Ramos (cell line): Measurements from ENCODE around the gene RAB26.

Experiments used
- in situ Hi-C: fragments of 300-500 bp; cut with MboI; formaldehyde crosslinking; loops from one replicate; pipeline ENCODE4 v1.14.3; 2022; ENCODE audit warnings: low sequenced_read_pairs; ENCODE audit not compliant: unreplicated experiment

The RAB26 gene

DNA sequence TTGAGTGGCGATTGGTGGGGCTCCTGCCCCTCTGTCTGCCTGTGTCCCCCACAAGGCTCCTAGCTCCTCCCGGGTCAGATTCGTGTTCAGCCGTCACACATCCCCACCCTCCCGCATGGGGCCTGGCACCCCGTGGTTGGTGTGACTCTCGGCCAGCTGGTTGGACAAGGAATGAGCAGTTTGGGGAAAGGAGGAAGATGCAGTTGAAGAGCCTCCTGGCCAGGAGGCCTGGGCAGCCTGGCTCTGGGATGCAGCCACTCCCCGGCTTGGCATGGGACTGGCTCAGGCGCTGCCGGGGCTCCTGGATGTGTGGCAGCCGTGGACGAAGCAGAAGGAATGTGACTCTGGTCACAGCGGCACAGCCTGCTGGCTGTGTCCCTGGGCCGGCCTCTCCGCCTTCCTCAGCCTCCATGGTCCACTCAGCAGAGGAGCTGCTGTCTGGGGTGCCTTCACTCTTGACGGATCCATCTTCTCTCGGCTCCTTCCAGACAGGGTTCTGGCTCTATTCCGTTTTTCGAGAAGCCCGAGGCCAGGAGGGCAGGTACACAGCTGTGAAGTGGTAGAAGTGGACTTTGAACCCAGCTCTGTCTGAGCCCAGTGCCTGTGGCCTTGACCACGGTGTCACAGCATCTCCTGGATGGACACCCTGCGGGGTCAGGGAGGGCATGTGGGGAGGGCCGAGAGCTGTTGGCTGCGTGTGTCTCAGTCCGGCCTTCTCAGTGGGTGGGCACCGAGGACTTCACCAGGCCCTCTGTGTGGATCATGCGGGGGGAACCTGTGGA is 9.2 kb downstream of the RAB26 start:
- in situ Hi-C loops = no loop called here

DNA sequence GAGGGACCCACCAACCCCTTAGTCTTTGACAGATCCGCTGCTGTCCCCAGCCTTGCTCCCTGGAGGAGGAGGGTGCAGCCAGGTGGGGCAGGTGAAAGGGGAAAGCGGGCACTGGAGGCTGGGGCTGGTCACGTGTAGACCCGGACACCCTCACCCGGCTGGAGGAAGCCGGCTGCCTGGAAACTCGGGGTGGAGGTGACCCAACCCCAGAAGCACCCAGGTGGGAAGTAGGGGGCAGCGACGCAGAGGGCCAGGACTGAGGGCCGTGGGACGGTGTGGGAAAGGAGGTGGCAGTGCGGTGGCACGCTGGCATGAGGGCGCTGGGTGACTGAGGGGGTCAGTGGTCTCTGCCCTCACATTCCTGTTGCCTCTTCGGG is 9.8 kb downstream of the RAB26 start:
- in situ Hi-C loops = no loop called here

DNA sequence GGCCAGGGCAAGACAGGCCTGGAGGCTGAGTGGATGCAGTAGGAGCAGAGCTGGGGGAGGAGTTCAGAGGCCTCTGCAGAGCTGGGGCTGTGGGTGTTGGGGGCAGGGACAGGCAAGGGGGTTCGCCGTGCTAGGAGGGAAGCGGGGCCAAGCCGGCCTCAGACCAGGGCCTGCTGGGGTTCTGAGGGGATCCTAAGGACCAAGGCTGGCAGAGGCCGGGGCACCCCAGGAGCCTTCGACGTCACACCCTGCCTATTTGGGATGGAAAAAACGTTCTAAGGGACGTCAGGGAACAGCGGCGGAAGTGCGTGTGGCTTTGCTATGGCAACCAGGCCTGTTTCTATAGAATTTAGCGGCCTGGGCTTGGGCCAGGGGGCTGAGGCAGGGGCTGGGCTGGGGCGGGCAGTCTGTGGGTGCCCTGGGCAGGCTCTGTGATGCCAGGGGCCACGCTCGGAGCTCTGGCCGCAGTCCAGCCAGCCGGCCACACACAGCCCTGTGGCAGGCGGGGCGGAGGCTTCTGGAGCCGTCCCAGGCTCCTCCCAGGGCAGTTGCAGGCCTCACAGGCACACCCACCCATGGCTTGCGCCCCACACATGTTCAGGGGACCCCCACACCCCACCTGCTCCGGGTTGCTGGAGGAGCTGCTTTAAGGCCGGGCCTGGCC is 10.9 kb downstream of the RAB26 start:
- in situ Hi-C loops = no loop called here

DNA sequence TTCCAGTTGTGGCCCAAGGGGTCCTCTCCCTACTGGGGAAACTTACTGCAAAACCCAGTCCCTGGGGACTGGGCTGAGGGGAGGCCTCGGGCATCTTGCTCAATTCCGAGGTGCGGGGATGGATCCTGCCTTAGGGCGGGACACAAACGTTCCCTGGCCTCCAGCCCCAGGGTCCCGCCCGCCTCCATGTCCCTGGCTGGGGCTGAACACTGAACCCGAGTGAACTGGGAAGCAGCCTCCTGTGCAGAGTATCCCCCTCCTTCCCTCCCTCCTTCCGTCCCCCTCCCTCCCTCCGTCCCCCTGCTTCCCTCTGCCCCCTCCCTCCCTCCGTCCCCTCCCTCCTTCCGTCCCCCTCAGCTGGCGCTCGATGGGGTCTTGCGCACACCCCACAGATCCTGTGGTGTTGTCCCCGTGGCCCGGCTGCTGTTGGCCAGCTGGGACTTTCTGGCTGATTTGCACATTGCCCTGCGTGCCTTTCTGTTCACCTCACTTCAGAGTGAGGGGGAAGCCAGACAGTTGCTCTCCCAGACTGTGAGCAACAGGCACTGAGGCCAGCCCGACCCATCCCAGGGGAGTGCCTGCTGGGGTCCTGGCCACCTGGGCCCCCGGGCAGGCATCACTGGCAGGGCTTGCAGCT is 12.6 kb downstream of the RAB26 start:
- in situ Hi-C loops = no loop called here

DNA sequence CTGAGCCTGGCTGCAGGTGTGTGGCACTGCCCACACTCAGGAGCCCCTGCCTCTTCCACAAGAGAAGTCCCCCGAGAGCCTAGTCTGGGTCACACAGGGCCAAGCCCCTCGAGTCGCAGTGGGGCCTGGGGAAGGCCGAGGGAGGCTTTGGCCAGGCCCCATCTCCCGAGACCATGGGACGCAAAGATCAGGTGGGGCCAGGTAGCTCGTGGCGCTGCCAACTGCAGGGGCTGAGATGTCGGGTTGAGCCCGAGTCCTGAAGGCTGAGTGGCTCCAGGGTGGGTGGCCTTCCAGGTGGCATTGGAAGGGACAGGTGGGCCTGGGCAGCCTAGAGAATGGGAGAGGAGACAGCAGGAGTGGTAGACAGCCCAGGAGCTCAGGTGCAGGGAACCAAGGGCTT is 13.5 kb downstream of the RAB26 start:
- in situ Hi-C loops = no loop called here

DNA sequence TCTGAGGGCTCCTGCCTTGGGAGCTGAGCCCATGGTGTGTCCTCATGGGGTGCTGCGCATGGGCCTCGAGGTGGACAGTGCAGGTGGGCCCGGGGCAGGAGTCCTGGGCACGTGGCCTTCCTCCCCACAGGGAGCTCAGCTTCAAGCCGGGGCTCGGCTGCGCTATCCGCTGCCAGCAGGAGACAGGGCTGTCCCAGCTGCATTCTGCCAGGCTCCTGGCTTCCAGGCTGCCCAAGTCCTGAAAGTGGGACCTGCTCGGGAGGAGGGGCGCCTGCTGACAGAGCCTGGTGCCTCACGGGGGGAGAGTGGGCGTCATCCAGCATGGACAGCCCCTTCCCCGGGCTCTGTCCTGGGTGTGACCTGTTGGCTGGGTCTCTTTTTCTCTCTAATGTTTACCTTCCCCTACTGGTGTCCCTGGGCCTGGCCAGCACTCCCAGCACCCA is 14.3 kb downstream of the RAB26 start:
- in situ Hi-C loops = no loop called here

DNA sequence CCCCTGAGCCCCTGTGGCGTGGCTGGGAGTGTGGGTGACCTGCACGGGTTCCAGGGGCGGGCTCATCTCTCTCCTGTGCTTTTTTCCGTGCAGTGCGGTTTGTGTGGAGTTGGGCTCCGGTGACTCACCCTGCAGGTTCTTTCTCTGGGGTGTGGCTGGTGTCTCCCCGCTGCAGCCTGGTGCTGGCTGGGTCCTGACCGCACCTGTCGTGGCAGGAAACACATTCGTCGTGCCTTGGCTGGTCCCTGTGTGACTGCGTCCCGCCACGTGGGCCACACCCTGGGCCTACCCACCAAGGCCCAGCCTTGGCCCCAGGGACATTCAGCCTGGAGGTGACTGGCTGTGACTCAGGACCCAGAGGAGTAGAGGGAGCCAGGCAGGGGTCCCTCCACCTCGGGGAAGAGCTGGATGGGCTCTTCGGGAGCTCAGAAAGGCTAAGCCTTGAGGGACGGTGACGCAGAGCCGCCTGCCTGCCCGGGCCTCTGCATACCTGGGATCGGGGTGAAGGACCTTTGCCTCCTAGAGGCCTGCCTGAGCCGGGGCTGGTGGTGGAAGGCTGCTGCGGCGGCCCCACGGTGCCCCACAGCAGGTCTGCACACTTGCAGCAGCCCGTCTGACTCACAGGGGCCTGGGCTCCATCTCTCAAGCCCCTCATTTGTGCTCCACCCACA is 14.9 kb downstream of the RAB26 start:
- in situ Hi-C loops = no loop called here

DNA sequence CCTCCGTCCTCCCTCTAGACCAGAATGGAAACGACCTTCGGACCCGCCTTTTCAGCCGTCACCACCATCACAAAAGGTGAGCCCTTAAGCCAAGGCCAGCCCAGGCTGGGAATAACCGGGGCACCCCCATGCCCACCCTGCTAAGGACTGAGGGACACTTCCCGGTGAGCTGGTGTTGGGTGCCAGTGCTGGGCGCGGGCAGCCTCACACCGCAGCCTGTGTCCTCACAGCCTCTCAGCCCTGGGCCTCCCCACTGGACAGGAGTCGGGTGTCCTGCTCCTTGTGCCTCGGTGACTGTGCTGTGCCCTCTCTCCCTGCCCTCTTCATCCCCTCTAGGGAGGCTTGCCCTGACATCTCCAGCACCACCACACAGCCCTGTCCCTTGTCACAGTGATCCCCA is 17.4 kb downstream of the RAB26 start:
- in situ Hi-C loops = no loop called here

DNA sequence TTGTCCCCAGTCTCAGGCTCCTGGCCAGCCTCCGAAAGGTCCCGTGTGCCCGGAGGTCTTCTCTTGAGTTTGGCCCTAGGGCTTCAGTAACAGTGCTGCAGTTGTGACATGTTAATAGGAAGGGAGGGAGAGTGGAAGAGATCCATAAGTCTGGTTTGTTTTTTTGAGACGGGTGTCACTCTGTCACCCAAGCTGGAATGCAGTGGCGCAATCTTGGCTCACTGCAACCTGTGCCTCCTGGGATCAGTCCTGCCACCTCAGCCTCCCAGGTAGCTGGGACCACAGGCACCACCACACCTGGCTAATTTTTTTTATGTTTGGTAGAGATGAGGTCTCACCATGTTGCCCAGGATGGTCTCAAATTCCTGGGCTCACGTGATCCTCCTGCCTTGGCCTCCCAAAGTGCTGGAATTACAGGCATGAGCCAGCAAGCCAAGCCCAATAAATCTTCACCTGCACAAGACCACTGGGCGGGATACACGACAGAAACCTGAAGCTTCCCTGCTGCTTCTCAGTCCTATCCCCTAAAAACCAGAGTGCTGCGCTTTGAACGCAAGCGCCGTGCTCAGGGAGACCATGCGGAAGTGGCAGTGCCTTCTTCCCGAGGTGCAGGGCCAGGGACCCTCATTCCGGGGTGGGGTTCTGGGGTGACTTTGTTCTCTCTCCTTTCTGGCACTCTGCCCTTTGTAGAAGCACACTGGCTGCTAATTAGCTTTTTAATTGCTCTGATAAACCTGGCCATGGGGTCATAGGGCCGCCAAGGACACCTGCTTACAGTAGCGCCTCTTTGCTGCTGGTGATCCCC is 18.0 kb downstream of the RAB26 start:
- in situ Hi-C loops = no loop called here

DNA sequence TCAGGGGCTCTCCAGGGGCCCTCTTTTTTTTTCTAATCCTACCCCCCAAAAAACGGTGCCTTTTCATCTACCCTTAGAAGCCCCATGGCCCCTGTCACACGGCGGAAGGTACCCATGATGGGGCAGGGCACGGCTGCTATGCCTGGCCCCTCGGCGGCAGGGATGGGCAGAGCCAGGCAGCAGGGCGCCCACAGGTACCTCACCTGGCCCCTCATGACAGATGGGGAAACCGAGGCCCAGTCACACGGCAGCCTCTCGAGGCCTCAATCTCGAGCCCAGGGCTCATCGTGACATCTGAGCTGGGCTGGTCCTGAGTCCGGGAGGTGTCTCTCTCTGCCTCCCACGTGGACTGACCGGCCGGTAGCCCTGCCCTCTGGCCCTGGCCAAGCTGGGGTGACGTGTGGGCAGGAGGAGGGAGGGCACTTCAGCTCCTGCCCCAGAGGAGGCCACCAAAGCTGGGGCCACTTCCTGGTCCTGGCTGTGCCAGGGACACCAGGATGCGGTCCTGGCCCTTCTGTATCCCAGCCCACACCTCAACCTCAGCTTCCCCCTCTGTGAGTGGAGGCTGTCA is 18.7 kb downstream of the RAB26 start:
- in situ Hi-C loops = no loop called here

DNA sequence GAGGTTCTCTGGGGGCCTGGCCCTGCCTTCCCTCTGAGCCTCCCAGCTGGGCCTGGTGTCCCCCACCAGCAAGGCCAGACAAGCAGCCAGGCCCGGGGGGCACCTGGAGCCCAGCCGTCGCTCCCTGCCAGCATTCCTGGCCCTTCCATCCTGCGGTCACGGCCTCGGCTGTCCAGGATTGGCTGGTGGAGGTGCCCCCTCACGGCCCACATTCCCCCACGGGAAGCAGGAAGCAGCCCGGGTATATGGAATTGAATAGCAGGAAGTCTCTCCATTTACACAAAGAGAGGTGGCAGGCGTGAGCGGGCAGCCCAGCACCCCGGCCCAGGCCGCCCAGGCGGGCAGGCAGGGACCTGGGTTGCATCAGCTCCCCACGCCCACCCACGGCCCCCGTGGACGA is 21.7 kb downstream of the RAB26 start:
- in situ Hi-C loops = no loop called here

DNA sequence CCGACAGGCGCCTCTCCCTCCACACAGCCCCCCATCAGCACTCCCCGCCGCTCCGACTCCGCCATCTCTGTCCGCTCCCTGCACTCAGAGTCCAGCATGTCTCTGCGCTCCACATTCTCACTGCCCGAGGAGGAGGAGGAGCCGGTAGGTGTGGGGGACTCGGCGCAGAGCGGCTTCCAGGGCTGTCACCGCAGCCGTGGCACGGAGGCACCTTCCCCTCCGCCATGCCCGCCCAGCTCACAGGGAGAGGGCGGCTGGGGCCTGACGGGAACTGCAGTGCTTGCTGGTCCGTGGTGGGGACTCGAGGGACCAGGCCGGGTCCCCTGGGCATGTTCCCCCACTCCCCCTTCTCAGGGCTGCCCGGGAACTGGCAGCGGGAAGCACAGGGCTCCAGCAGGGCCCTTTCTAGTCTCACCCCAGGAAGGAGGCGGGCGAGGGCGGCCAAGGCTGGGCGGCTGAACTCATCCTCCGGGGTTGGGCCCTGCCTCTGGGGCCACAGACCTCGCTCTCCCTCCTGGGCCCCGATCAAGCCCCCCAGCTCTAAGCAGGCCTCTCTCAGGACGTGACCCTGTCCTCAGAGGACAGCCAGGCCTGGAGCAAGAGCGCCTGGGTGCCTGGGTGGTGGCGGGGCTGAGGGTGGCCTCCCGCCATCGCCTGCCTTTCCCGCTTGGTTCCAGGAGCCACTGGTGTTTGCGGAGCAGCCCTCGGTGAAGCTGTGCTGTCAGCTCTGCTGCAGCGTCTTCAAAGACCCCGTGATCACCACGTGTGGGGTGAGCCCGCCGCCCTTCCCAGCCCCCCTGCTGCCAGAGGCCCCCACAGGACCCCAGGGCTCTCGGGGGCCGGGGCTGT is 22.4 kb downstream of the RAB26 start:
- in situ Hi-C loops = no loop called here

DNA sequence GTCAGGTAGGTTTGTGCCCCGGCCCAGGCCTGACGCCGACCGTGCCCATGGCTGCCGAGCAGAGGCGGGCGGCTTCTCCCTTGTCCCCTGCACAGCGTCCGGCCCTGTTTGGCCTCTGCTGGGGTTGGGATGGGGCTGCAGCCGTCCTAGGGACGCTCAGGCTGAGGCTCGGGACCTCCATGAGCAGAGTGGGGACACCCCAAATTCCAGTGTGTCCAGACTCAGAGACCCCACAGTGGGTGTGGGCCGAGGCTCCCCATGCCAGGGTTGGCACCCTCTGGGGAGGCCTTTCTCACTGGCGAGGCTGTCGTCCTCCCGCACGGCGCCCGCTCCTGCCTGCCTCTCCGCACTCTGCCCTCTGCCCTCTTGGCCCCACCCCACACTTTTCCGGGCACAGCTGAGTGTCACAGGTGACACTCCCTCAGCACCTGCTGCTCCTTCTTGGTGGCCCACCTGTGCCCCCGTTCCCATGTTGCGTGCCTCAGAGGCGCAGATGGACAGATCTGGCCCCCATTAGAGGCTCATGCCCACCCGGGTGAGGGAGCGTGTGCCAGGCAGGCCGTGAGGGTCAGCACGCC is 23.3 kb downstream of the RAB26 start:
- in situ Hi-C loops = no loop called here

DNA sequence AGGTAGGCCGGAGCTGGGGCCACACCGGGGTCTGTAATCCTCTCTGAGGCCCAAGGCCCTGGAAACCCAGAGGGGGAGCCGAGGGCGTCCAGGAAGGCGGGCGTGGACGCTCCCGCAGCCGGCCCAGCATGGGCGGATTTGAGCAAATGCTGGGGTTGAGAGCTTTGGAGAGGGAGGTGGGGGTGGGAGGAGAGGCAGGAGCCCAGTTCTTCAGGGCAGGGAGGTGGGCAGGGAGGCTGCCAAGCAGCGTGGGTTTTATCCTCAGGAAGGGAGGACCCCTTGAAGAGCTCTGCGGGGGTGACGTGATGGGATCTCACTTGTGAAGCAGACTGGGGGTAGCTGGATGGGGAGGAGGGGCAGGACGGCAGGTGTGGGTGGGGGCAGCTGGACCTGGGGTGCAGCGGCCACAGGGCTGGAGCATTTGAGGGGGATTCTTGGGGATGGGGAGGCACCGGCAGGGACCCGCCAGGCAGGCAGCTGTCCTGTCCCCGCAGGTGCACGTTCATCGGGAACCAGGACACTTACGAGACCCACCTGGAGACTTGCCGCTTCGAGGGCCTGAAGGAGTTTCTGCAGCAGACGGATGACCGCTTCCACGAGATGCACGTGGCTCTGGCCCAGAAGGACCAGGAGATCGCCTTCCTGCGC is 24.4 kb downstream of the RAB26 start:
- in situ Hi-C loops = no loop called here

DNA sequence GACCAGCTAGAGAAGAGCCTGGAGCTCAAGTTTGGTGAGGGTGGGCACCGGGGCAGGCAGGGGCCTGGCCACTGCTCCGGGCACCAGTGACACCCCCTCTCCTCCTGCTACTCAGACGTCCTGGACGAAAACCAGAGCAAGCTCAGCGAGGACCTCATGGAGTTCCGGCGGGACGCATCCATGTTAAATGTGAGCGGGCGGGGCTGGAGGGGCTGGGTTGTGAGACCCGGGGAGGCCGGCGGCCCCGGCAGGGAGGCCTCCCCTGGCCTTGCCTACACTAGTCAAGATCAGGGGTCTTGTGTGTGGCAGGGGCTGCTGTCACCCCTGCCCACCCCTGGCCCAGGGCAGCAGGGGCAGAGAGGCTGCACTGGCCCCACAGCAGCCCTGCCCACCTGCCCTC is 24.9 kb downstream of the RAB26 start:
- in situ Hi-C loops = no loop called here

DNA sequence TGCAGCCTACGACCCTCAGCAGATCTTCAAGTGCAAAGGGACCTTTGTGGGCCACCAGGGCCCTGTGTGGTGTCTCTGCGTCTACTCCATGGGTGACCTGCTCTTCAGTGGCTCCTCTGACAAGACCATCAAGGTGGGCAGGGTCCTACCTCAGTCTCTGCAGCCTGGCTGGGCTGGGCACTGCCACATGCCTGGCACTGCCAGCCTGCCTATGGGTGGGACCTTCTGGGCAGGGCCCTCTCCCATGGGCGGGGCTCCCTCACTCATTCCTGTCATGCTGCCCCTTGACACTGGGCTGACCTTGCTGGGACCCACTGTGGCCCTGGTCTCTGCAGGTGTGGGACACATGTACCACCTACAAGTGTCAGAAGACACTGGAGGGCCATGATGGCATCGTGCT is 25.5 kb downstream of the RAB26 start:
- in situ Hi-C loops = no loop called here

DNA sequence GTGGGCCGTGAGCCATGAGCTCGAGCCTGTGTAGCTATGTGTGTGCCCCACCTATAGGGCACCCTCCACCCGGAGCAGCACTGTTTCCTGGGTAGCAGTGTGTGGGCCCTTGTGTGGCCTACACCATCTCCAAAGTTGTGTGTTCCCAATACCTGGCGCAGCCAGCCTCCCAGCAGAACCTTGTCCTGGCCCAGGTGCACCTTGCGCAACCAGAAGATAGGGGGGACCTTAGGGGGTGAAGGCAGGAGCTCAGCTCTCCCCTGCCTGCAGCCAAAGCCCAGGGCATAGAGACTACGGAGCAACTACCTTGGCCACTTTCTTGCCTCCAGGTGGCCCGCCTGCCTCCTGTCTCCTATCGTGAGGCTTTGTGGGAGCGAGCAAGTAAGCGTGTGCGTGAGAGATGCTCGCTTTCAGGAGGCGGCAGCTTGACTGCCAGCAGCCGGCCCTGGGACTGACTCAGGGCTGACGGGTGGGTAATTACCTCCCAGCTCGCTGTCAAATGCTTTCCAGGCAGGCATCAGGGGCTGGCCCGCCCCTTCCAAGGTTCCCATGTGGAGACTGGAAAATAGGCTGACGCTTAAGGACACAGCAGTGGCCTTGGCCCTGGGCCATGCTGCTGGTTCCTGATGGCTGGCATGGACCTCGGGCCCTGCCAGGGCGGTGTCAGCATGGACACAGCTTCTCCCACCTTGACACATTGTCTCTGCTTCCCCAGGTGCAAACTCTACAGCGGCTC is 26.1 kb downstream of the RAB26 start:
- in situ Hi-C loops = no loop called here

DNA sequence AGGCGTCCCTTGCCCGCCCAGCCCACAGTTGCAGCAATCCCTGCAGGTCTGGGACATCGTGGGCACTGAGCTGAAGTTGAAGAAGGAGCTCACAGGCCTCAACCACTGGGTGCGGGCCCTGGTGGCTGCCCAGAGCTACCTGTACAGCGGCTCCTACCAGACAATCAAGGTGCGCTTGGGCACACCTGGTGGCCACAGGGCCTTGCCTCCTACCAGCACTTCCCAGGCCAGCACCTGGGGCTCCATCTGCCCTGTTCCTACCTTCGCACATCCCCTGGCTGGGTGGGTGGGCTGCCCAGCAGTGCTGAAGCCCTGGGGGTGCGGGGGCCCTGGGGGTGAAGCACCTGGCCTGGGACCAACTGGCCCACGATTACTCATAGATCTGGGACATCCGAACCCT is 27.0 kb downstream of the RAB26 start:
- in situ Hi-C loops = no loop called here
